Astrocyte (in vitro differentiated cells and primary cell): Measurements from ENCODE around the gene TMEM256. TPM values are rescaled to one million over a fixed set of nuclear protein-coding genes. Genes with fewer than 3 reads are reported as not detected.

ENCODE experiments used
- DNase-seq: peaks from one replicate; pipeline ENCODE4 v3.0.0-alpha.2; 2010; ENCODE audit warnings: low read depth
- FAIRE-seq: peaks from 2 replicates; lab custom pipeline; 2011; peaks lifted over from hg19 to GRCh38; lab: Jason Lieb, UNC
- H2AFZ ChIP-seq: 2 replicates; pipeline ENCODE4 v1.6.0; 2012; ENCODE audit warnings: low read depth, low read length, inconsistent platforms
- H3K27ac ChIP-seq: 2 replicates; pipeline ENCODE4 v1.5.1; 2011; ENCODE audit warnings: low read depth, low read length, inconsistent platforms
- H3K27me3 ChIP-seq: 2 replicates; pipeline ENCODE4 v1.6.0; 2011; ENCODE audit warnings: low read length, inconsistent platforms; ENCODE audit not compliant: insufficient read depth
- H3K36me3 ChIP-seq: 2 replicates; pipeline ENCODE4 v1.5.1; 2011; ENCODE audit warnings: low read length, inconsistent platforms; ENCODE audit not compliant: insufficient read depth
- H3K4me1 ChIP-seq: 2 replicates; pipeline ENCODE4 v1.5.1; 2011; ENCODE audit warnings: low read length, inconsistent platforms; ENCODE audit not compliant: insufficient read depth
- H3K4me2 ChIP-seq: 2 replicates; pipeline ENCODE4 v1.6.0; 2012; ENCODE audit warnings: low read length, inconsistent platforms
- H3K4me3 ChIP-seq: 2 replicates; pipeline ENCODE4 v1.5.1; 2011; ENCODE audit warnings: low read depth, mild to moderate bottlenecking, low read length, inconsistent platforms; ENCODE audit not compliant: insufficient read depth
- H3K79me2 ChIP-seq: 2 replicates; pipeline ENCODE4 v1.6.0; 2012; ENCODE audit warnings: mild to moderate bottlenecking, low read length, inconsistent platforms; ENCODE audit not compliant: insufficient read depth
- H3K9ac ChIP-seq: 2 replicates; pipeline ENCODE4 v1.6.0; 2012; ENCODE audit warnings: mild to moderate bottlenecking, low read length, inconsistent platforms
- H3K9me3 ChIP-seq: 2 replicates; pipeline ENCODE4 v1.5.1; 2012; ENCODE audit warnings: low read depth, mild to moderate bottlenecking, low read length, inconsistent platforms; ENCODE audit not compliant: insufficient read depth
- H4K20me1 ChIP-seq: 2 replicates; pipeline ENCODE4 v1.6.0; 2012; ENCODE audit warnings: low read length, inconsistent platforms; ENCODE audit not compliant: insufficient read depth
- H3K27ac Mint-ChIP-seq: one replicate; pipeline ENCODE4 v1.8.0; 2021; ENCODE audit warnings: mild to moderate bottlenecking, mixed read lengths; ENCODE audit not compliant: unreplicated experiment
- H3K27me3 Mint-ChIP-seq: one replicate; pipeline ENCODE4 v1.8.0; 2021; ENCODE audit warnings: low read depth, mixed read lengths; ENCODE audit not compliant: unreplicated experiment
- H3K36me3 Mint-ChIP-seq: one replicate; pipeline ENCODE4 v1.8.0; 2021; ENCODE audit warnings: low read depth, mixed read lengths; ENCODE audit not compliant: unreplicated experiment
- H3K4me1 Mint-ChIP-seq: one replicate; pipeline ENCODE4 v1.8.0; 2021; ENCODE audit warnings: low read depth, mixed read lengths; ENCODE audit not compliant: unreplicated experiment
- H3K4me3 Mint-ChIP-seq: one replicate; pipeline ENCODE4 v1.8.0; 2021; ENCODE audit warnings: mild to moderate bottlenecking, moderate library complexity, mixed read lengths; ENCODE audit not compliant: unreplicated experiment
- H3K9me3 Mint-ChIP-seq: one replicate; pipeline ENCODE4 v1.8.0; 2021; ENCODE audit warnings: mild to moderate bottlenecking, mixed read lengths; ENCODE audit not compliant: unreplicated experiment
- CTCF ChIP-seq: IDR thresholded peaks from 2 replicates; pipeline ENCODE4 v1.5.1; 2011; ENCODE audit warnings: low read depth, mild to moderate bottlenecking, inconsistent platforms, low read length, moderate library complexity; ENCODE audit not compliant: insufficient read depth
- EZH2 ChIP-seq: IDR thresholded peaks from 2 replicates; pipeline ENCODE4 v1.6.1; 2012; ENCODE audit warnings: mild to moderate bottlenecking, low read length, inconsistent platforms; ENCODE audit not compliant: insufficient read depth
- total RNA-seq: library from RNA; stranded (reverse); gene quantifications from 2 replicates; pipeline ENCODE4 v1.2.1, GENCODE V29; 2021

The TMEM256 gene
- total RNA-seq, 1 donor from 2014 or later: 45.7 TPM

GRCh38 chr17:7425316-7425715, 21.4 kb upstream of the TMEM256 start, which contains the start of gene SPEM2:
Gene SPEM2, plus strand, starts transcription at chr17:7425616. Its CDS starts 73 bp downstream, at chr17:7425689.
- Mint-ChIP-seq H3K27me3 (peaks cover 3% of the 10 kb centered on the region), H3K4me1 (no peaks in the 10 kb centered on the region), H3K27ac (peak within 1 kb of the TSS; percentile 58), H3K4me3 (peak within 1 kb of the TSS; percentile 45), H3K36me3 (peaks cover 3% of the 10 kb centered on the region), H3K9me3 (no peaks in the 10 kb centered on the region)
- no peaks in the 10 kb centered on the region for H4K20me1 ChIP-seq
- FAIRE-seq (no peak), DNase-seq (no peak)
- H3K36me3 ChIP-seq: no peaks in the 10 kb centered on the region
- no peak within 1 kb of the TSS for H3K4me3 ChIP-seq
- H3K27me3 ChIP-seq: no peaks in the 10 kb centered on the region
- H3K9me3 ChIP-seq: no peaks in the 10 kb centered on the region
- TF ChIP-seq EZH2 (no peak), CTCF (no peak)
- H3K9ac ChIP-seq: no peak within 1 kb of the TSS
- no peak within 1 kb of the TSS for H3K27ac ChIP-seq
- H3K4me1 ChIP-seq: no peaks in the 10 kb centered on the region
- no peaks in the 10 kb centered on the region for H3K79me2 ChIP-seq
- no peak within 1 kb of the TSS for H2AFZ ChIP-seq
- no peak within 1 kb of the TSS for H3K4me2 ChIP-seq

- Mint-ChIP-seq H3K4me3 (no peak overlapping the region), H3K4me1 (no peaks in the 10 kb centered on the region), H3K27me3 (no peaks in the 10 kb centered on the region), H3K36me3 (peaks cover 8% of the 10 kb centered on the region), H3K9me3 (no peaks in the 10 kb centered on the region), H3K27ac (no peak overlapping the region)
- TF ChIP-seq EZH2 (no peak), CTCF (no peak)
- FAIRE-seq (no peak), DNase-seq (no peak)
- Histone ChIP-seq H3K27ac (no peak overlapping the region), H3K4me3 (no peak overlapping the region), H3K9ac (no peak overlapping the region), H2AFZ (no peak overlapping the region), H3K4me2 (no peak overlapping the region), H3K36me3 (no peaks in the 10 kb centered on the region), H3K27me3 (no peaks in the 10 kb centered on the region), H3K79me2 (no peaks in the 10 kb centered on the region), H3K9me3 (no peaks in the 10 kb centered on the region), H3K4me1 (no peaks in the 10 kb centered on the region), H4K20me1 (peaks cover 8% of the 10 kb centered on the region)
These were observed 19.8 kb upstream of the TMEM256 start for GRCh38 chr17:7423679-7424078.

GRCh38 chr17:7421186-7421585, 17.3 kb upstream of the TMEM256 start:
- Histone ChIP-seq H3K9ac (no peak overlapping the region), H3K36me3 (no peaks in the 10 kb centered on the region), H3K9me3 (no peaks in the 10 kb centered on the region), H3K27ac (no peak overlapping the region), H3K27me3 (no peaks in the 10 kb centered on the region), H3K4me1 (no peaks in the 10 kb centered on the region), H4K20me1 (peaks cover 17% of the 10 kb centered on the region), H2AFZ (no peak overlapping the region), H3K4me2 (no peak overlapping the region), H3K4me3 (no peak overlapping the region), H3K79me2 (no peaks in the 10 kb centered on the region)
- Mint-ChIP-seq H3K4me1 (no peaks in the 10 kb centered on the region), H3K27ac (no peak overlapping the region), H3K27me3 (no peaks in the 10 kb centered on the region), H3K36me3 (peaks cover 13% of the 10 kb centered on the region), H3K9me3 (no peaks in the 10 kb centered on the region), H3K4me3 (no peak overlapping the region)
- DNase-seq (no peak), FAIRE-seq (no peak)
- TF ChIP-seq EZH2: no peak
- TF ChIP-seq CTCF: no peak
